ENCODE measurements around the gene STMN1. TPM values are rescaled to one million over a fixed set of nuclear protein-coding genes. Genes with fewer than 3 reads are reported as not detected.
"Not testable (repeated sequence)": the region's sequence is repeated elsewhere in the genome, so short reads cannot be mapped to it uniquely, and the experiment has no call there.

Gene STMN1
- polyA plus RNA-seq, 1 donor (not counting 4 experiments of a cell fraction or from before 2014, with no cell fraction given) = 82.8 TPM

- Histone ChIP-seq H3K4me1 (ENCODE audit: control insufficient read depth, extremely low read depth, insufficient read depth, low read length) (peaks cover 9% of the 10 kb centered on the region), H3K27me3 (ENCODE audit: control insufficient read depth, extremely low read depth, insufficient read depth, low read length) (no peaks in the 10 kb centered on the region)
- FAIRE-seq = no peak
Measured at GRCh38 chr1:25936947-25937346, 30.7 kb upstream of the STMN1 start.

DNA sequence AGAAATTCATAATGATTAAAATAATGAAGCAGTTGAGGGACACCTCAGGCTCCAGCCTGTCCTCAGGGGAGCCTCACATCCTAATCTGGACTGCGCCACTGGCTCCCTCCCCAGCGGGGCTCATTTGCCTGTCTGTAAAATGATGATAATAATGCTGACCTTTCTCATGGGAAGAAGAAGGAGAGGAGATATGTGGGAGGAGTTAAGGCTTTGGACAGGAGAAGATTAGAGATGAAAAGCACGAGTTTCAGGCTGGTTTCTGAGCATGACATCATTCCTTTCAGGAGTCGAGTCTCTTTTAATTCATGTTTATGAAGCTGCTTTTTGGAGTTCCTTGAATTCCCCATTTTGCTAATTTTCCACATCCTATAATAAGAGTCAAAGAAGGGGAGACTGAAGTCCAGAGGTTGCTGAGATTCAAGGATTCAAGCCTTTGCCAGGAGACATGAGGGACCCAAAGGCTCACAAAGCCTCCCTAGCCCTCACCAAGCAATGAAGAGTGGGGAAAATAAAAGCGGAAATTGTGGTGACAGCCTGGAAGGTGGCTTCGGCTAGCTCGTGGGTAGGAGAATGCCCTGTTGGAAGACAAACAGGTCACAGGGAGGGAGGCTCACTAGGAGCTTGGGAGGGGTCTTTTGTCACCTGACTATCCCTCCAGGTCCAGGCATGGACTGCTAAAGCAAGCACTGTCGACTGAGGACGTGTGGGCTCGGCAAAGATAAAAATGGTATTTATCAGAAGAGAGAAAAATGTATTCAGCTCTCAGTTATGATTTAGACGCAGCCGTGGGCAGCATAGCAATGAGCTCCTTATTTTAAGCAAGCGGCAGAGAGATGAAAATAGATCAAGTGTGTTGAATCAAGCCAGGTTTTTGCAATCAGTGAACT is 27.5 kb upstream of the STMN1 start:
- FAIRE-seq = no peak
- no peaks in the 10 kb centered on the region for H3K79me2 ChIP-seq (ENCODE audit: control insufficient read depth, insufficient read depth, low read length)
- no peaks in the 10 kb centered on the region for H3K9me3 ChIP-seq (ENCODE audit: control insufficient read depth, low read depth, low read length)

More at GRCh38 chr1:25936947-25937346, 30.7 kb upstream of the STMN1 start:
- TF ChIP-seq EZH2 (IDR thresholded peaks at IDR 0.05; ENCODE audit: low read length) = no peak
- TF ChIP-seq, protein P1, sequence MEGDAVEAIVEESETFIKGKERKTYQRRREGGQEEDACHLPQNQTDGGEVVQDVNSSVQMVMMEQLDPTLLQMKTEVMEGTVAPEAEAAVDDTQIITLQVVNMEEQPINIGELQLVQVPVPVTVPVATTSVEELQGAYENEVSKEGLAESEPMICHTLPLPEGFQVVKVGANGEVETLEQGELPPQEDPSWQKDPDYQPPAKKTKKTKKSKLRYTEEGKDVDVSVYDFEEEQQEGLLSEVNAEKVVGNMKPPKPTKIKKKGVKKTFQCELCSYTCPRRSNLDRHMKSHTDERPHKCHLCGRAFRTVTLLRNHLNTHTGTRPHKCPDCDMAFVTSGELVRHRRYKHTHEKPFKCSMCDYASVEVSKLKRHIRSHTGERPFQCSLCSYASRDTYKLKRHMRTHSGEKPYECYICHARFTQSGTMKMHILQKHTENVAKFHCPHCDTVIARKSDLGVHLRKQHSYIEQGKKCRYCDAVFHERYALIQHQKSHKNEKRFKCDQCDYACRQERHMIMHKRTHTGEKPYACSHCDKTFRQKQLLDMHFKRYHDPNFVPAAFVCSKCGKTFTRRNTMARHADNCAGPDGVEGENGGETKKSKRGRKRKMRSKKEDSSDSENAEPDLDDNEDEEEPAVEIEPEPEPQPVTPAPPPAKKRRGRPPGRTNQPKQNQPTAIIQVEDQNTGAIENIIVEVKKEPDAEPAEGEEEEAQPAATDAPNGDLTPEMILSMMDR (optimal IDR thresholded peaks at IDR 0.05 in 1 of 3, IDR thresholded peaks at IDR 0.05 in 1 of 3, conservative IDR thresholded peaks at IDR 0.05 in 1 of 3; ENCODE audit: extremely low read depth in 1 of 3, insufficient read depth in 2 of 3, low read length in 3 of 3) = no peak
- dilution Hi-C loops (cut with MboI; ENCODE audit: extremely low pct_ligation_motif_present, low sequenced_read_pairs) = no loop called here
- Histone ChIP-seq H3K9ac (ENCODE audit: control insufficient read depth, extremely low read depth, insufficient read depth, low read length) (no peak overlapping the region), H3K4me2 (ENCODE audit: control insufficient read depth, extremely low read depth, insufficient read depth, low read depth, low read length) (no peak overlapping the region), H3K27ac (ENCODE audit: control insufficient read depth, insufficient read depth, low read length) (no peak overlapping the region), H3K9me1 (ENCODE audit: control insufficient read depth, extremely low read depth, insufficient read depth, low read length) (no peaks in the 10 kb centered on the region), H4K20me1 (ENCODE audit: control insufficient read depth, extremely low read depth, insufficient read depth, low read length) (peaks cover 3% of the 10 kb centered on the region), H3K36me3 (ENCODE audit: control insufficient read depth in 2 of 2, extremely low read depth in 1 of 2, insufficient read depth in 2 of 2, low read length in 2 of 2) (no peaks in the 10 kb centered on the region), H3K9me3 (ENCODE audit: control insufficient read depth, low read depth, low read length) (no peaks in the 10 kb centered on the region), H2AFZ (ENCODE audit: control insufficient read depth, low read length) (no peak overlapping the region), H3K79me2 (ENCODE audit: control insufficient read depth, insufficient read depth, low read length) (no peaks in the 10 kb centered on the region), H3K4me3 (ENCODE audit: control insufficient read depth in 2 of 3, extremely low read depth in 1 of 3, insufficient read depth in 2 of 3, low read depth in 1 of 3, low read length in 3 of 3) (no peak overlapping the region)
- DNase-seq (ENCODE audit: low read depth, low spot score) = no peak

DNA sequence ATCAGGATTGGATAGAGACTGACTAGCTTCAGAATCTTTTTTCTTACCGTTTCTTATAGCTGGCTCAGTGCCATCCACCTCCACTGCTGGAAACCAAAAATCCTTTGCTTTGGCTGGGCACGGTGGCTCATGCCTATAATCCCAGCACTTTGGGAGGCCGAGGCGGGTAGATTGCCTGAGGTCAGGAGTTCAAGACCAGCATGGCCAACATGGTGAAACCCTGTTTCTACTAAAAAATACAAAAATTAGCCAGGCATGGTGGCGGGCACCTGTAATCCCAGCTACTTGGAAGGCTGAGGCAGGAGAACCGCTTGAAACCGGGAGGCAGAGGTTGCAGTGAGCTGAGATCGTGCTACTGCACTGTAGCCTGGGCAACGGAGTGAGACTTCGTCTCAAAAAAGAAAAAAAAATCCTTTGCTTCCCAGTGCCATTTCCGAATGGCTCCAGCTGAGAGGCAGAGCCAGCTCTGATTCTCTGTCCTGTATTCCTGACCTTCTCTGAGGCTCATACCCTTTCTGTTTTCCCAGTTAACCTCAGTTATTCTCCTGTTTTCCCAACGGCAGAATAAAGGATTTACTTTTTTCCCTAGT is 26.7 kb upstream of the STMN1 start:
- H3K9me1 ChIP-seq (ENCODE audit: control insufficient read depth, extremely low read depth, insufficient read depth, low read length); H3K27me3 ChIP-seq (ENCODE audit: control insufficient read depth, extremely low read depth, insufficient read depth, low read length); H2AFZ ChIP-seq (ENCODE audit: control insufficient read depth, low read length); H3K4me2 ChIP-seq (ENCODE audit: control insufficient read depth, extremely low read depth, insufficient read depth, low read depth, low read length); H3K27ac ChIP-seq (ENCODE audit: control insufficient read depth, insufficient read depth, low read length); H4K20me1 ChIP-seq (ENCODE audit: control insufficient read depth, extremely low read depth, insufficient read depth, low read length); H3K9ac ChIP-seq (ENCODE audit: control insufficient read depth, extremely low read depth, insufficient read depth, low read length); DNase-seq (ENCODE audit: low read depth, low spot score); H3K4me3 ChIP-seq (ENCODE audit: control insufficient read depth in 2 of 3, extremely low read depth in 1 of 3, insufficient read depth in 2 of 3, low read depth in 1 of 3, low read length in 3 of 3); H3K4me1 ChIP-seq (ENCODE audit: control insufficient read depth, extremely low read depth, insufficient read depth, low read length); FAIRE-seq; H3K9me3 ChIP-seq (ENCODE audit: control insufficient read depth, low read depth, low read length); H3K36me3 ChIP-seq (ENCODE audit: control insufficient read depth in 2 of 2, extremely low read depth in 1 of 2, insufficient read depth in 2 of 2, low read length in 2 of 2); H3K79me2 ChIP-seq (ENCODE audit: control insufficient read depth, insufficient read depth, low read length); dilution Hi-C loops (cut with MboI; ENCODE audit: extremely low pct_ligation_motif_present, low sequenced_read_pairs): not testable (repeated sequence)

More for the DNA sequence above, 27.5 kb upstream of the STMN1 start:
- H3K27me3 ChIP-seq (ENCODE audit: control insufficient read depth, extremely low read depth, insufficient read depth, low read length) = no peaks in the 10 kb centered on the region
- peaks cover 9% of the 10 kb centered on the region for H3K4me1 ChIP-seq (ENCODE audit: control insufficient read depth, extremely low read depth, insufficient read depth, low read length)
- H3K36me3 ChIP-seq (ENCODE audit: control insufficient read depth in 2 of 2, extremely low read depth in 1 of 2, insufficient read depth in 2 of 2, low read length in 2 of 2) = no peaks in the 10 kb centered on the region
- dilution Hi-C loops (cut with MboI; ENCODE audit: extremely low pct_ligation_motif_present, low sequenced_read_pairs) = no loop called here
- H3K9ac ChIP-seq (ENCODE audit: control insufficient read depth, extremely low read depth, insufficient read depth, low read length) = no peak overlapping the region
- H3K9me1 ChIP-seq (ENCODE audit: control insufficient read depth, extremely low read depth, insufficient read depth, low read length) = no peaks in the 10 kb centered on the region
- no peak for TF ChIP-seq EZH2 (IDR thresholded peaks at IDR 0.05; ENCODE audit: low read length)
- TF ChIP-seq, protein P1 (optimal IDR thresholded peaks at IDR 0.05 in 1 of 3, IDR thresholded peaks at IDR 0.05 in 1 of 3, conservative IDR thresholded peaks at IDR 0.05 in 1 of 3; ENCODE audit: extremely low read depth in 1 of 3, insufficient read depth in 2 of 3, low read length in 3 of 3) = no peak
- no peak overlapping the region for H3K4me3 ChIP-seq (ENCODE audit: control insufficient read depth in 2 of 3, extremely low read depth in 1 of 3, insufficient read depth in 2 of 3, low read depth in 1 of 3, low read length in 3 of 3)
- H4K20me1 ChIP-seq (ENCODE audit: control insufficient read depth, extremely low read depth, insufficient read depth, low read length) = no peaks in the 10 kb centered on the region
- H3K4me2 ChIP-seq (ENCODE audit: control insufficient read depth, extremely low read depth, insufficient read depth, low read depth, low read length) = no peak overlapping the region
- H3K27ac ChIP-seq (ENCODE audit: control insufficient read depth, insufficient read depth, low read length) = no peak overlapping the region
- H2AFZ ChIP-seq (ENCODE audit: control insufficient read depth, low read length) = peak overlapping the region; percentile 32
- DNase-seq (ENCODE audit: low read depth, low spot score) = no peak
